ENCODE measurements around the gene ABCB11. TPM values are rescaled to one million over a fixed set of nuclear protein-coding genes. Genes with fewer than 3 reads are reported as not detected.

ABCB11 gene
- total RNA-seq, 1 experiment from 2014 or later, result 0.12 TPM

DNA sequence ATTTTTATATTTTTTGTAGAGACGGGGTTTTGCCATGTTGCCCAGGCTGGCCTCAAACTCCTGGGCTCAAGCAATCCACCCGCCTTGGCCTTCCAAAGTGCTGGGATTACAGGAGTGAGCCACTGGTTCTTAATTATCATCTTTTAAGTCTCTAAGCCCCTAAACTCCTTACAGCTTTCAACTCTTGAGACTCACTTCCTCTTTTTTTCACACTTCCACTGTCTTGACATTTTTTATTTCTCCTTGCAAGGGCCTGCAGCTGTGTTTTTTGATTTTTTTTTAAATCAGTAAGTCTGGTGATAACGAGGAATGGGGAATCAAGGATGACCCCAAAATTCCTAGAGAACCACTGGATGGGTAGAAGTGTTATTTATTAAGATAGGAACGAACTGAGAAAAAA is 8.6 kb upstream of the ABCB11 start:
- POLR2A ChIA-PET, result no interaction called here
- TF ChIP-seq, protein P1, sequence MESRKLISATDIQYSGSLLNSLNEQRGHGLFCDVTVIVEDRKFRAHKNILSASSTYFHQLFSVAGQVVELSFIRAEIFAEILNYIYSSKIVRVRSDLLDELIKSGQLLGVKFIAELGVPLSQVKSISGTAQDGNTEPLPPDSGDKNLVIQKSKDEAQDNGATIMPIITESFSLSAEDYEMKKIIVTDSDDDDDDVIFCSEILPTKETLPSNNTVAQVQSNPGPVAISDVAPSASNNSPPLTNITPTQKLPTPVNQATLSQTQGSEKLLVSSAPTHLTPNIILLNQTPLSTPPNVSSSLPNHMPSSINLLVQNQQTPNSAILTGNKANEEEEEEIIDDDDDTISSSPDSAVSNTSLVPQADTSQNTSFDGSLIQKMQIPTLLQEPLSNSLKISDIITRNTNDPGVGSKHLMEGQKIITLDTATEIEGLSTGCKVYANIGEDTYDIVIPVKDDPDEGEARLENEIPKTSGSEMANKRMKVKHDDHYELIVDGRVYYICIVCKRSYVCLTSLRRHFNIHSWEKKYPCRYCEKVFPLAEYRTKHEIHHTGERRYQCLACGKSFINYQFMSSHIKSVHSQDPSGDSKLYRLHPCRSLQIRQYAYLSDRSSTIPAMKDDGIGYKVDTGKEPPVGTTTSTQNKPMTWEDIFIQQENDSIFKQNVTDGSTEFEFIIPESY (IDR thresholded peaks at IDR 0.05; ENCODE audit: extremely low read depth, insufficient replicate concordance, low read length), result no peak
- no peak for TF ChIP-seq CBX3 (IDR thresholded peaks at IDR 0.05; ENCODE audit: low read depth)
- no peak for TF ChIP-seq EZH2phosphoT487 (IDR thresholded peaks at IDR 0.05; ENCODE audit: borderline replicate concordance)
- TF ChIP-seq, protein P2, sequence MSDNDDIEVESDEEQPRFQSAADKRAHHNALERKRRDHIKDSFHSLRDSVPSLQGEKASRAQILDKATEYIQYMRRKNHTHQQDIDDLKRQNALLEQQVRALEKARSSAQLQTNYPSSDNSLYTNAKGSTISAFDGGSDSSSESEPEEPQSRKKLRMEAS (IDR thresholded peaks at IDR 0.05), result no peak
- no peak for TF ChIP-seq JUND (IDR thresholded peaks at IDR 0.05)
- no peak for TF ChIP-seq POLR2AphosphoS5 (IDR thresholded peaks at IDR 0.05; ENCODE audit: low read depth, low read length)
- no peak for TF ChIP-seq YY1 (IDR thresholded peaks at IDR 0.05; ENCODE audit: extremely low read depth, insufficient replicate concordance, low read depth, low read length)
- TF ChIP-seq EZH2 (IDR thresholded peaks at IDR 0.05), result no peak
- no peak for TF ChIP-seq SP1 (IDR thresholded peaks at IDR 0.05; ENCODE audit: low read depth)
- no peak for TF ChIP-seq ELF1 (IDR thresholded peaks at IDR 0.05; ENCODE audit: borderline replicate concordance, low read depth)
- TF ChIP-seq ZNF274 (IDR thresholded peaks at IDR 0.05; ENCODE audit: low read depth, low read length), result no peak
- TF ChIP-seq TCF7L2 (IDR thresholded peaks at IDR 0.05; ENCODE audit: borderline replicate concordance, extremely low read depth, insufficient read depth, insufficient read length), result no peak
- H3K4me3 ChIP-seq (replicated peaks in 1 of 2; ENCODE audit: low read depth in 1 of 2, low read length in 2 of 2), result no peak overlapping the region
- H3K9ac ChIP-seq (ENCODE audit: low read length), result no peak overlapping the region
- H3K79me2 ChIP-seq (ENCODE audit: insufficient read depth, low read length), result no peaks in the 10 kb centered on the region
- CTCF ChIA-PET, result no interaction called here
- no peak overlapping the region for H3K27ac ChIP-seq (ENCODE audit: low read depth, low read length)
- peaks cover 0 to 8% of the 10 kb centered on the region in 2 experiments; a peak in 1 of 4 replicates for H3K4me1 ChIP-seq (ENCODE audit: control insufficient read depth in 1 of 2, insufficient read depth in 2 of 2, low read length in 2 of 2)
- no peaks in the 10 kb centered on the region for H4K20me1 ChIP-seq (ENCODE audit: insufficient read depth)
- no peaks in the 10 kb centered on the region for H3K27me3 ChIP-seq (ENCODE audit: insufficient read depth, low read length)
- DNase-seq (ENCODE audit: low read depth, low spot score) (no peak), ATAC-seq (no peak)
- H2AFZ ChIP-seq (ENCODE audit: low read depth, low read length, poor library complexity, severe bottlenecking), result no peak overlapping the region
- no peak overlapping the region for H3K4me2 ChIP-seq (ENCODE audit: low read length)
- RAD21 ChIA-PET (ENCODE audit: low non-redundant PET in 1 of 2, low total read pairs in 2 of 2, uncharacterized antibody in 2 of 2, unreplicated experiment in 2 of 2), result no interaction called here
- no peaks in the 10 kb centered on the region for H3K36me3 ChIP-seq (ENCODE audit: control insufficient read depth in 1 of 2, insufficient read depth in 2 of 2, low read length in 2 of 2)
- intact Hi-C loops (cut with micrococcal nuclease), result no loop called here
- no TSS peak for BruUV-seq (replicated peaks)
- H3K9me3 ChIP-seq (ENCODE audit: control insufficient read depth in 1 of 2, insufficient read depth in 1 of 2, low read depth in 1 of 2, low read length in 2 of 2), result no peaks in the 10 kb centered on the region
- H3K9me2 ChIP-seq (ENCODE audit: insufficient read depth), result no peaks in the 10 kb centered on the region

Data from HCT116 (cell line).